WTC11 (cell line): ENCODE measurements around the gene REEP3.

Experiments
- USF2 ChIP-seq: sonication (generic); formaldehyde crosslinking; IDR thresholded peaks from 2 replicates; pipeline ENCODE4 v1.8.1; 2023; ENCODE audit warnings: mild to moderate bottlenecking, missing genetic modification reagents, moderate library complexity
- TF ChIP-seq, protein P1 (sequence below): fragments of 200-600 bp; IDR thresholded peaks from 2 replicates; pipeline ENCODE4 v1.8.0; 2022; ENCODE audit warnings: antibody characterized with exemption

- TF ChIP-seq, protein P1, sequence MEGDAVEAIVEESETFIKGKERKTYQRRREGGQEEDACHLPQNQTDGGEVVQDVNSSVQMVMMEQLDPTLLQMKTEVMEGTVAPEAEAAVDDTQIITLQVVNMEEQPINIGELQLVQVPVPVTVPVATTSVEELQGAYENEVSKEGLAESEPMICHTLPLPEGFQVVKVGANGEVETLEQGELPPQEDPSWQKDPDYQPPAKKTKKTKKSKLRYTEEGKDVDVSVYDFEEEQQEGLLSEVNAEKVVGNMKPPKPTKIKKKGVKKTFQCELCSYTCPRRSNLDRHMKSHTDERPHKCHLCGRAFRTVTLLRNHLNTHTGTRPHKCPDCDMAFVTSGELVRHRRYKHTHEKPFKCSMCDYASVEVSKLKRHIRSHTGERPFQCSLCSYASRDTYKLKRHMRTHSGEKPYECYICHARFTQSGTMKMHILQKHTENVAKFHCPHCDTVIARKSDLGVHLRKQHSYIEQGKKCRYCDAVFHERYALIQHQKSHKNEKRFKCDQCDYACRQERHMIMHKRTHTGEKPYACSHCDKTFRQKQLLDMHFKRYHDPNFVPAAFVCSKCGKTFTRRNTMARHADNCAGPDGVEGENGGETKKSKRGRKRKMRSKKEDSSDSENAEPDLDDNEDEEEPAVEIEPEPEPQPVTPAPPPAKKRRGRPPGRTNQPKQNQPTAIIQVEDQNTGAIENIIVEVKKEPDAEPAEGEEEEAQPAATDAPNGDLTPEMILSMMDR = no peak
- no peak for TF ChIP-seq USF2
These were observed 41.2 kb downstream of the REEP3 start for GRCh38 chr10:63562391-63562790.
